Measurements from ENCODE around the gene CYCS. TPM values are rescaled to one million over a fixed set of nuclear protein-coding genes. Genes with fewer than 3 reads are reported as not detected.

Gene CYCS
- total and polyA plus RNA-seq, 10 of the 15 experiments (the other 5 are each of a cell fraction or from before 2014, with no cell fraction given): 113 to 952 (median 356) TPM

GRCh38 chr7:25093268-25093826 is 31.7 kb downstream of the CYCS start:
- SMC1A ChIA-PET (ENCODE audit: uncharacterized antibody, unreplicated experiment): interaction anchor here (0.8 to 7.9 kb wide), 23 partner anchors 10 to 518 kb away, joined by 3 to 160 read pairs (median 5); no protein-coding TSS in a partner anchor
- ATAC-seq (peak; percentile 96), DNase-seq (ENCODE audit: low read depth, low spot score) (no peak), FAIRE-seq (no peak)
- peak overlapping the region; percentile 64; the same call in 1 of the 2 replicates for H3K4me2 ChIP-seq (ENCODE audit: control insufficient read depth, insufficient read depth)
- no peaks in the 10 kb centered on the region for H3K27me3 ChIP-seq (replicated peaks in 1 of 2; ENCODE audit: control insufficient read depth in 2 of 2, insufficient read depth in 2 of 2, low read length in 1 of 2)
- whole genome bisulfite sequencing (ENCODE audit: insufficient coverage, insufficient replicate concordance, low lambda C conversion rate, missing lambda C conversion rate): 14% methylated on average over 6 of the region's 6 CpGs
- H3K9me3 ChIP-seq (replicated peaks; ENCODE audit: control insufficient read depth, insufficient read depth, low read length): no peaks in the 10 kb centered on the region
- intact Hi-C loops (cut with micrococcal nuclease; ENCODE audit: unreplicated experiment) (loop anchor here (1.0 to 10.0 kb wide), 5 partner anchors 113 to 689 kb away; partner anchors contain the start of gene OSBPL3), in situ Hi-C loops (cut with MboI) (loop anchor here (5.0 to 10.0 kb wide), 2 partner anchors 276 to 689 kb away; no protein-coding TSS in a partner anchor)
- H3K4me1 ChIP-seq (ENCODE audit: control insufficient read depth, insufficient read depth, low read length): peaks cover 4% of the 10 kb centered on the region
- H3K4me3 ChIP-seq: no peak overlapping the region
- H3K36me3 ChIP-seq (ENCODE audit: control insufficient read depth in 2 of 2, insufficient read depth in 2 of 2, low read length in 1 of 2): no peaks in the 10 kb centered on the region
- BruUV-seq (replicated peaks): no TSS peak
- RAD21 ChIA-PET (ENCODE audit: unreplicated experiment): interaction anchor here (0.6 to 9.8 kb wide), 23 partner anchors 10 to 775 kb away, joined by 3 to 120 read pairs (median 4); no protein-coding TSS in a partner anchor
- CTCF ChIA-PET: interaction anchor here (0.6 to 9.1 kb wide), 52 partner anchors 7 to 518 kb away, joined by 3 to 290 read pairs (median 5); partner anchors contain the start of gene OSBPL3
- H3K79me2 ChIP-seq (ENCODE audit: control insufficient read depth, insufficient read depth, low read length): no peaks in the 10 kb centered on the region
- H4K20me1 ChIP-seq (ENCODE audit: control insufficient read depth, insufficient read depth): no peaks in the 10 kb centered on the region
- no peak overlapping the region for H3K27ac ChIP-seq (ENCODE audit: control insufficient read depth, insufficient read depth)
- H3K9ac ChIP-seq (ENCODE audit: control insufficient read depth, insufficient read depth, low read length): no peak overlapping the region
- POLR2A ChIA-PET: interaction anchor here (0.5 to 0.9 kb wide), 3 partner anchors 107 to 273 kb away, joined by 3 read pairs; no protein-coding TSS in a partner anchor
- H2AFZ ChIP-seq (ENCODE audit: control insufficient read depth, low read depth, low read length): no peak overlapping the region
- no peak for TF ChIP-seq SIX5 (IDR thresholded peaks at IDR 0.05; ENCODE audit: low read depth, low read length, severe bottlenecking)
- TF ChIP-seq, protein P1, sequence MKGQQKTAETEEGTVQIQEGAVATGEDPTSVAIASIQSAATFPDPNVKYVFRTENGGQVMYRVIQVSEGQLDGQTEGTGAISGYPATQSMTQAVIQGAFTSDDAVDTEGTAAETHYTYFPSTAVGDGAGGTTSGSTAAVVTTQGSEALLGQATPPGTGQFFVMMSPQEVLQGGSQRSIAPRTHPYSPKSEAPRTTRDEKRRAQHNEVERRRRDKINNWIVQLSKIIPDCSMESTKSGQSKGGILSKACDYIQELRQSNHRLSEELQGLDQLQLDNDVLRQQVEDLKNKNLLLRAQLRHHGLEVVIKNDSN (IDR thresholded peaks at IDR 0.05; ENCODE audit: borderline replicate concordance, extremely low read length, insufficient read depth, low read depth, low read length): no peak
- TF ChIP-seq ZNF24 (IDR thresholded peaks at IDR 0.05): 0 out of 2 replicates have a peak, but pooled peaks have one; percentile 14
- no peak for TF ChIP-seq MEF2B (IDR thresholded peaks at IDR 0.05; ENCODE audit: partially characterized antibody, poor library complexity, severe bottlenecking)
- no peak for TF ChIP-seq NKRF (conservative IDR thresholded peaks at IDR 0.05)
- peak; percentile 90 for TF ChIP-seq RAD21 (IDR thresholded peaks at IDR 0.05; ENCODE audit: insufficient read depth, low read depth, low read length)
- no peak for TF ChIP-seq ZBTB40 (IDR thresholded peaks at IDR 0.05; ENCODE audit: borderline replicate concordance)
- 0 out of 2 replicates have a peak, but pooled peaks have one; percentile 12 for TF ChIP-seq RUNX3 (IDR thresholded peaks at IDR 0.05; ENCODE audit: low read length)
- TF ChIP-seq CHD4 (IDR thresholded peaks at IDR 0.05): no peak
- peak; percentile 46; the same call in 1 of the 2 replicates for TF ChIP-seq FOXM1 (IDR thresholded peaks at IDR 0.05; ENCODE audit: low read depth, low read length)
- TF ChIP-seq, protein P2, sequence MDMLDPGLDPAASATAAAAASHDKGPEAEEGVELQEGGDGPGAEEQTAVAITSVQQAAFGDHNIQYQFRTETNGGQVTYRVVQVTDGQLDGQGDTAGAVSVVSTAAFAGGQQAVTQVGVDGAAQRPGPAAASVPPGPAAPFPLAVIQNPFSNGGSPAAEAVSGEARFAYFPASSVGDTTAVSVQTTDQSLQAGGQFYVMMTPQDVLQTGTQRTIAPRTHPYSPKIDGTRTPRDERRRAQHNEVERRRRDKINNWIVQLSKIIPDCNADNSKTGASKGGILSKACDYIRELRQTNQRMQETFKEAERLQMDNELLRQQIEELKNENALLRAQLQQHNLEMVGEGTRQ (IDR thresholded peaks at IDR 0.05; ENCODE audit: borderline replicate concordance, low read depth, low read length): no peak
- peak; percentile 88 for TF ChIP-seq YY1 (IDR thresholded peaks at IDR 0.05; ENCODE audit: low read depth, low read length)
- TF ChIP-seq EGR1 (IDR thresholded peaks at IDR 0.05; ENCODE audit: borderline replicate concordance in 1 of 2, low read depth in 2 of 2, low read length in 2 of 2): no peak
- TF ChIP-seq PAX5 (IDR thresholded peaks at IDR 0.05; ENCODE audit: borderline replicate concordance, low read depth, low read length): 0 out of 2 replicates have a peak, but pooled peaks have one; percentile 33
- TF ChIP-seq NR2F1 (conservative IDR thresholded peaks at IDR 0.05): peak; percentile 26; the same call in 1 of the 2 replicates
